ENCODE results near the gene UQCRQ. TPM values are rescaled to one million over a fixed set of nuclear protein-coding genes. Genes with fewer than 3 reads are reported as not detected.

Gene UQCRQ
- total RNA-seq, 1 donor from 2014 or later: 271 TPM

GRCh38 chr5:132821791-132822190, 44.7 kb upstream of the UQCRQ start:
- Histone ChIP-seq H3K9me3 (no peaks in the 10 kb centered on the region), H3K4me1 (peaks cover 22% of the 10 kb centered on the region), H3K4me3 (no peak overlapping the region), H3K36me3 (peaks cover 24% of the 10 kb centered on the region), H3K27ac (no peak overlapping the region), H3K27me3 (ENCODE audit: low read depth) (peaks cover 9% of the 10 kb centered on the region)
- intact Hi-C loops (cut with DNase I): no loop called here
- no peak for TF ChIP-seq CTCF (IDR thresholded peaks at IDR 0.05)
- DNase-seq (no peak), ATAC-seq (no peak)

DNA sequence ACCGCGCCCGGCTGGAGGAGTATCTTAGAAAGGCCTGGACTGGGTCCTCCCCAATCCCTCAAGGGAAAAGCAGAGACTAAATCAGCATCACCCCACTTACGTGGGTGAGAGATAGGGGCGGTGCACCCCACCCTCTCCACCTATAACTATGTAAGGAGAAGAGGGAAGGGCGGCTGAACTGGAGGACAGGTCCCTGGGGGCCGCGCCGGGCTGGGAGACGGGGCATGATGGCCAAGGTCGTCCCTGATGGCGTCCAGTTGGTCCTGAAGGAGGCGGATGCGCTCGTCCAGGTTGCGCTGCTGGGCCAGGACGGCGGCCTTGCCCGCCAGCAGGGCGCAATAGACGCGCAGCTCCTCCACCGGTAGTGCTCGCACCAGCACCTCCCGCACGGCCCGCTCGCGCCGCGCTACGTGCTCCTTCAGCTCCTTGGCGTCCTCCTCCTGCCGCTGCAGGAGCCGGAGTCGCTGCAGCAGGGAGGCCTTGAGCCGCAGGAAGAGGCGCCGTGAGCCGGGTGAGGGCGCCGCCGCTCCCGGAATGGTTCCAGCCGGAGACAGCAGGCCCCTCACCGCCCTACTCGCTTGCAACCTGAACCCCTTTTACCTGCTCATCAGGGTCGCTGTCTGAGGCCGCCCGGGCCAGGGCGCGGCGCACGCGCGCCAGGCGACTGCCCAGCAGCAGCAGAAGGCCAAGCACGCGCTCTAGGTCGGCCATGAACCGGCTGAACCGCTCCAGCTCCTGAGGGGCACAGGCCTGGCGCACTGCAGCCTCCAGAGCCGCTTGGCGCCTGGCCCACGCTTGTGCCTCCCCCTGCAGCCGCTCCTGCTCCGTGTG, 43.6 kb upstream of the UQCRQ start:
- Histone ChIP-seq H3K27ac (no peak overlapping the region), H3K9me3 (no peaks in the 10 kb centered on the region), H3K27me3 (ENCODE audit: low read depth) (peaks cover 9% of the 10 kb centered on the region), H3K36me3 (peaks cover 24% of the 10 kb centered on the region), H3K4me3 (peak overlapping the region; percentile 5), H3K4me1 (peaks cover 33% of the 10 kb centered on the region)
- TF ChIP-seq CTCF (IDR thresholded peaks at IDR 0.05): no peak
- intact Hi-C loops (cut with DNase I): no loop called here
- peak; percentile 25 to 45 for ATAC-seq
- peak; percentile 51 for DNase-seq

DNA sequence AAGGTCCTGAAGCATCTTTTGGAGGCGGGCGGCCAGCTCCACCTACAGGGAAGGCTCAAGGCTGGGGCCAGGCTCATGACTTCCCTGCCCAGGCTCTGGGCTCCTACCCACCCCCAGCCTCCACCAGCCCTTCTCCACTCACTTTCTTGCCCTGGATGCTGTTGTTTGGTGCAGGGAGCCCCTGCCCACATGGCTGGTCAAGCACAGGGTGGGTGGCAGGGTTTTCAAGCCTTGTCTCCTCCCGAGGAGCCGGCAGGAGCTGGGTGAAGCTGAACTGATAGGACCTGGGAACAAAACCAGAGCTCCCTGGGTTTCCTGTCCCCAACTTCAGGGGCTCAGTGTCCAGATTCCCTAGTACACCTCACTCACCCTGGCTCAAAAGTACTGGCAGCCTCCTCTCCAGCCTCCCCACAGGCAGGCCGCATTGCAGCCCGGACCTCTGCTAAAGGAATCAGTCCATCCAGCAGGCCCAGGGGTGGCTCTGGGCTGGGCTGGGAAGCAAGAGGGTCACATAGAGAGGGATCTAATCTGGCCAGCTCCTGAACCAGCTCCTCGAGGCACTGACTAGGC, 42.9 kb upstream of the UQCRQ start:
- Histone ChIP-seq H3K27me3 (ENCODE audit: low read depth) (peaks cover 9% of the 10 kb centered on the region), H3K27ac (no peak overlapping the region), H3K36me3 (peaks cover 24% of the 10 kb centered on the region), H3K9me3 (no peaks in the 10 kb centered on the region), H3K4me1 (peaks cover 35% of the 10 kb centered on the region), H3K4me3 (peak overlapping the region; percentile 5)
- intact Hi-C loops (cut with DNase I): no loop called here
- DNase-seq: no peak
- no peak for ATAC-seq
- TF ChIP-seq CTCF (IDR thresholded peaks at IDR 0.05): no peak

- H3K36me3 ChIP-seq: peaks cover 24% of the 10 kb centered on the region
- no peak overlapping the region for H3K27ac ChIP-seq
- DNase-seq: no peak
- TF ChIP-seq CTCF (IDR thresholded peaks at IDR 0.05): no peak
- H3K4me3 ChIP-seq: no peak overlapping the region
- ATAC-seq: no peak
- H3K4me1 ChIP-seq: peaks cover 42% of the 10 kb centered on the region
- intact Hi-C loops (cut with DNase I): no loop called here
- no peaks in the 10 kb centered on the region for H3K9me3 ChIP-seq
- H3K27me3 ChIP-seq (ENCODE audit: low read depth): peaks cover 6% of the 10 kb centered on the region
These were observed 42.0 kb upstream of the UQCRQ start for GRCh38 chr5:132824426-132824825.

- Histone ChIP-seq H3K27ac (no peak overlapping the region), H3K4me1 (peaks cover 41% of the 10 kb centered on the region), H3K4me3 (no peak overlapping the region), H3K9me3 (no peaks in the 10 kb centered on the region), H3K36me3 (peaks cover 24% of the 10 kb centered on the region), H3K27me3 (ENCODE audit: low read depth) (no peaks in the 10 kb centered on the region)
- no peak for TF ChIP-seq CTCF (IDR thresholded peaks at IDR 0.05)
- intact Hi-C loops (cut with DNase I): no loop called here
- ATAC-seq (no peak), DNase-seq (no peak)
These were observed 41.2 kb upstream of the UQCRQ start for GRCh38 chr5:132825033-132825833.

Data from lower lobe of right lung (tissue), 2 donors.